Measurements from ENCODE around the gene CCT8L2.
"Not testable (repeated sequence)": the region's sequence is repeated elsewhere in the genome, so short reads cannot be mapped to it uniquely, and the experiment has no call there.

- TF ChIP-seq EZH2 (IDR thresholded peaks at IDR 0.05); POLR2AphosphoS5 (IDR thresholded peaks at IDR 0.05; ENCODE audit: borderline replicate concordance, low read depth, low read length): not testable (repeated sequence)
Observed at GRCh38 chr22:16616390-16616938, 23.9 kb upstream of the CCT8L2 start.

Data from SK-N-MC (cell line).